BLaER1 treated with 17β-estradiol and CSF1 and Interleukin-3, amounts not matched to agents 10 nM and 100 nM (cell line): ENCODE results near the gene NME2.

Experiments used
- H3K27ac ChIP-seq, 11 experiments: shearing (Covaris generic); formaldehyde crosslinking; 2 replicates each; pipeline ENCODE4 v1.8.1; 2022
- H3K27me3 ChIP-seq, 11 experiments: shearing (Covaris generic); formaldehyde crosslinking; 2 replicates each; pipeline ENCODE4 v1.8.1; 2022
- H3K36me3 ChIP-seq, 11 experiments: shearing (Covaris generic); formaldehyde crosslinking; 2 replicates each; pipeline ENCODE4 v1.8.1; 2022
- H3K4me1 ChIP-seq, 10 experiments: shearing (Covaris generic); formaldehyde crosslinking; 2 replicates each; pipeline ENCODE4 v1.8.1; 2022
- H3K4me2 ChIP-seq, 11 experiments: shearing (Covaris generic); formaldehyde crosslinking; 2 replicates each; pipeline ENCODE4 v1.8.1; 2022
- H3K4me3 ChIP-seq, 10 experiments: shearing (Covaris generic); formaldehyde crosslinking; 2 replicates each; pipeline ENCODE4 v1.8.1; 2022
- H3K9ac ChIP-seq, 11 experiments: shearing (Covaris generic); formaldehyde crosslinking; 2 replicates each; pipeline ENCODE4 v1.8.1; 2022
- H3K9me3 ChIP-seq, 11 experiments: shearing (Covaris generic); formaldehyde crosslinking; replicated peaks in 1 of 11; 2 replicates each; pipeline ENCODE4 v1.8.1; 2022
- H4K20me1 ChIP-seq, 11 experiments: shearing (Covaris generic); formaldehyde crosslinking; 2 replicates each; pipeline ENCODE4 v1.8.1; 2022
- Cebpa-rat ChIP-seq, 11 experiments: shearing (Covaris generic); IDR thresholded peaks; 2 replicates each; pipeline ENCODE4 v1.8.1; 2022

NME2 gene

DNA sequence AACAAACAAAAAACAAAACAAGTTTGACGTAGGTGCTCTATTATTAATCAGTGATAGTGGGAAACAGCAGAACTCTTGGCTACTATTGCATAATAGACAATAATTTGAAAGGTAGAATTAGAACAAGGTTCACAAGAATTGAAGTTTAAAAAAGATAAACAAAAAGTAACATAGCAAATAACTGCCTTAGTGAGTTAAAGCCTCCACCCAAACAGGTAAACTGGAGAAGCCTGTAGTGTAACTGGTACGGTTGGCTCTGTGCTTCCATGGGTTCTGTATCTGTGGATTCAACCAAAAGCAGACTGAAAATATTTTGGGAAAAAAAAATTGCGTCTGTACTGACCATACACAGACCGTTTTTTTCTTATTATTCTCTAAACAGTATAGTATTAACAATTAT, 55.1 kb downstream of the NME2 start:
- H3K36me3 ChIP-seq: peaks cover 73 to 91% (median 78%) of the 10 kb centered on the region in 11 experiments
- no peak overlapping the region for H3K27ac ChIP-seq
- TF ChIP-seq Cebpa-rat (IDR thresholded peaks at IDR 0.05): no peak
- no peaks in the 10 kb centered on the region for H3K9me3 ChIP-seq
- no peaks in the 10 kb centered on the region for H3K27me3 ChIP-seq
- H4K20me1 ChIP-seq: peaks cover 6 to 55% (median 27%) of the 10 kb centered on the region in 11 experiments; a peak in 13 of 22 replicates
- H3K4me3 ChIP-seq: no peak overlapping the region
- H3K9ac ChIP-seq: no peak overlapping the region
- no peak overlapping the region for H3K4me2 ChIP-seq
- H3K4me1 ChIP-seq: peaks cover 20 to 36% (median 28%) of the 10 kb centered on the region in 10 experiments
